A673 (cell line): ENCODE results near the gene PRG2. TPM values are rescaled to one million over a fixed set of nuclear protein-coding genes. Genes with fewer than 3 reads are reported as not detected.

ENCODE experiments used
- BruUV-seq: library from RNA; stranded (reverse); fragments of 400-500 nt; replicated peaks from 2 replicates; lab custom pipeline; 2021; lab: Mats Ljungman, UMichigan
- CTCF ChIA-PET: fragments of 300-600 bp; sonication (Branson Sonifier 250); formaldehyde crosslinking; loops from one replicate; lab custom pipeline; 2022; ENCODE audit warnings: antibody characterized with exemption; lab: Charles Lee
- POLR2A ChIA-PET: fragments of 300-600 bp; sonication (Branson Sonifier 250); formaldehyde crosslinking; loops from one replicate; lab custom pipeline; 2022; ENCODE audit warnings: antibody characterized with exemption; ENCODE audit not compliant: low non-redundant PET; lab: Charles Lee
- DNase-seq: peaks from one replicate; pipeline ENCODE4 v3.0.0-alpha.2; 2015; ENCODE audit warnings: low spot score
- H3K27ac ChIP-seq: fragments of 200-600 bp; sonication (generic); 2 replicates; pipeline ENCODE4 v1.5.1; 2016; ENCODE audit warnings: mixed run types, low read depth, mild to moderate bottlenecking, mixed read lengths, antibody characterized with exemption, low read length; ENCODE audit not compliant: poor library complexity, severe bottlenecking
- H3K27me3 ChIP-seq: fragments of 200-600 bp; sonication (generic); replicated peaks from 2 replicates; pipeline ENCODE4 v1.6.1; 2017; ENCODE audit warnings: mixed run types, low read depth, mild to moderate bottlenecking, mixed read lengths, antibody characterized with exemption, low read length; ENCODE audit not compliant: insufficient read depth, poor library complexity
- H3K36me3 ChIP-seq: fragments of 200-600 bp; sonication (generic); 2 replicates; pipeline ENCODE4 v1.6.1; 2016; ENCODE audit warnings: mixed run types, mild to moderate bottlenecking, mixed read lengths, antibody characterized with exemption, low read length; ENCODE audit not compliant: insufficient read depth, poor library complexity, severe bottlenecking
- H3K4me1 ChIP-seq: fragments of 200-600 bp; sonication (generic); 2 replicates; pipeline ENCODE4 v1.6.1; 2017; ENCODE audit warnings: mixed run types, mild to moderate bottlenecking, mixed read lengths, antibody characterized with exemption, low read length; ENCODE audit not compliant: insufficient read depth, poor library complexity, severe bottlenecking
- H3K4me3 ChIP-seq: fragments of 200-600 bp; sonication (generic); 2 replicates; pipeline ENCODE4 v1.5.1; 2016; ENCODE audit warnings: low read depth, mixed run types, mild to moderate bottlenecking, mixed read lengths, low read length; ENCODE audit not compliant: poor library complexity, severe bottlenecking
- H3K9me3 ChIP-seq: fragments of 200-600 bp; sonication (generic); 2 replicates; pipeline ENCODE4 v1.6.1; 2016; ENCODE audit warnings: mixed run types, low read depth, mild to moderate bottlenecking, mixed read lengths, antibody characterized with exemption, low read length; ENCODE audit not compliant: poor library complexity, severe bottlenecking
- EZH2 ChIP-seq: fragments of 200-600 bp; sonication (generic); IDR thresholded peaks from 2 replicates; pipeline ENCODE4 v1.6.1; 2017; ENCODE audit warnings: borderline replicate concordance, low read depth, mild to moderate bottlenecking, mixed read lengths, antibody characterized with exemption, low read length; ENCODE audit not compliant: poor library complexity, severe bottlenecking
- intact Hi-C: fragments of 100-400 bp; cut with micrococcal nuclease; formaldehyde crosslinking; loops from one replicate; pipeline ENCODE4 v1.10.0; 2022; ENCODE audit not compliant: unreplicated experiment
- total RNA-seq: library from RNA; stranded (reverse); gene quantifications from 2 replicates; pipeline ENCODE4 v1.2.3, GENCODE V29; 2021
- TF ChIP-seq, protein P1 (sequence below): fragments of 300-800, 200-600 bp; sonication (generic); conservative IDR thresholded peaks from 2 replicates; pipeline ENCODE4 v1.5.1; 2017; ENCODE audit warnings: low read depth, mild to moderate bottlenecking, antibody characterized with exemption, low read length, moderate library complexity, mixed read lengths

PRG2 gene
- total RNA-seq, 1 experiment from 2014 or later: not detected

DNA sequence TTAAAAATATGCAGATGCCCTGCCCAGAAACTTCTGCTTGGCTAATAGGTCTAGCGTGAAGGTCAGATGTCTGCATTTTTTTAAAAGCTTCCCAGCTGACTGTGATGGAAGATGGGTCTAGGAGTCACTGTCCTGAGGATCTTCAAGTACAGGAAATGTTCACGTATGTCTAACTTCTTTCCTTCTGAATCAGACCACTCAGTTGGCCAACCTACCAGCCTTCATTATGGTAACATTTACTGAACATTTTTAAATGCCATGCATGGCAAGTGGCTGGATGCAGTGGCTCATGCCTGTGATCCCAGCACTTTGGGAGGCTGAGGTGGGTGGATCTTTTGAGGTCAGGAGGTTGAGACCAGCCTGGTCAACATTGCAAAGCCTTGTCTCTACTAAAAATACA is 1.1 kb upstream of the PRG2 start:
- no peak for DNase-seq
- intact Hi-C loops: no loop called here
- Histone ChIP-seq H3K4me1 (no peaks in the 10 kb centered on the region), H3K27ac (no peak overlapping the region), H3K4me3 (no peak overlapping the region), H3K27me3 (peaks cover 19% of the 10 kb centered on the region), H3K36me3 (no peaks in the 10 kb centered on the region), H3K9me3 (no peaks in the 10 kb centered on the region)
- ChIA-PET POLR2A (no interaction called here), CTCF (no interaction called here)
- TF ChIP-seq EZH2: no peak
- TF ChIP-seq, protein P1, sequence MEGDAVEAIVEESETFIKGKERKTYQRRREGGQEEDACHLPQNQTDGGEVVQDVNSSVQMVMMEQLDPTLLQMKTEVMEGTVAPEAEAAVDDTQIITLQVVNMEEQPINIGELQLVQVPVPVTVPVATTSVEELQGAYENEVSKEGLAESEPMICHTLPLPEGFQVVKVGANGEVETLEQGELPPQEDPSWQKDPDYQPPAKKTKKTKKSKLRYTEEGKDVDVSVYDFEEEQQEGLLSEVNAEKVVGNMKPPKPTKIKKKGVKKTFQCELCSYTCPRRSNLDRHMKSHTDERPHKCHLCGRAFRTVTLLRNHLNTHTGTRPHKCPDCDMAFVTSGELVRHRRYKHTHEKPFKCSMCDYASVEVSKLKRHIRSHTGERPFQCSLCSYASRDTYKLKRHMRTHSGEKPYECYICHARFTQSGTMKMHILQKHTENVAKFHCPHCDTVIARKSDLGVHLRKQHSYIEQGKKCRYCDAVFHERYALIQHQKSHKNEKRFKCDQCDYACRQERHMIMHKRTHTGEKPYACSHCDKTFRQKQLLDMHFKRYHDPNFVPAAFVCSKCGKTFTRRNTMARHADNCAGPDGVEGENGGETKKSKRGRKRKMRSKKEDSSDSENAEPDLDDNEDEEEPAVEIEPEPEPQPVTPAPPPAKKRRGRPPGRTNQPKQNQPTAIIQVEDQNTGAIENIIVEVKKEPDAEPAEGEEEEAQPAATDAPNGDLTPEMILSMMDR: no peak
- no TSS peak for BruUV-seq

DNA sequence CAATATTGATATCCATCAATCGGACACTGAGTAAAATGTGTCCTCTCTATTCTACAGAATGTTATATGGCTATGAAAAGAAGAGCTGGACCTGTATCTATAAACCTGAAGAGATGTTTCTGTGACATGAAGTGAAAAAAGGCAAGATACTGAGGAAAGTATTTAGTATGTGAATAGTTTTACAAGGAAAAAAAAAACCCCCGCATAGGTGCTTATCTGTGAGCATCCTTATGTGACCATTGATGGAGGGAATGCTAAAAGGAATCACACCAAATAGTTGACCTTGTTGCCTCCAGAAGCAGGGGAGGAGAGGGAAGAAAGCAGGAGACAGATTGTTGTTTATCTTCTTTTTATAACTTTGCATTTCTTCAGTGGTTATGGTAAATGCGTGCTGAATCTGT is 661 bp upstream of the PRG2 start:
- no peaks in the 10 kb centered on the region for H3K4me1 ChIP-seq
- no peak for DNase-seq
- POLR2A ChIA-PET: no interaction called here
- peaks cover 21% of the 10 kb centered on the region for H3K27me3 ChIP-seq
- H3K27ac ChIP-seq: no peak overlapping the region
- no peaks in the 10 kb centered on the region for H3K9me3 ChIP-seq
- intact Hi-C loops: no loop called here
- TF ChIP-seq EZH2: no peak
- TF ChIP-seq, protein P1: no peak
- no TSS peak for BruUV-seq
- CTCF ChIA-PET: no interaction called here
- no peak overlapping the region for H3K4me3 ChIP-seq
- H3K36me3 ChIP-seq: no peaks in the 10 kb centered on the region

DNA sequence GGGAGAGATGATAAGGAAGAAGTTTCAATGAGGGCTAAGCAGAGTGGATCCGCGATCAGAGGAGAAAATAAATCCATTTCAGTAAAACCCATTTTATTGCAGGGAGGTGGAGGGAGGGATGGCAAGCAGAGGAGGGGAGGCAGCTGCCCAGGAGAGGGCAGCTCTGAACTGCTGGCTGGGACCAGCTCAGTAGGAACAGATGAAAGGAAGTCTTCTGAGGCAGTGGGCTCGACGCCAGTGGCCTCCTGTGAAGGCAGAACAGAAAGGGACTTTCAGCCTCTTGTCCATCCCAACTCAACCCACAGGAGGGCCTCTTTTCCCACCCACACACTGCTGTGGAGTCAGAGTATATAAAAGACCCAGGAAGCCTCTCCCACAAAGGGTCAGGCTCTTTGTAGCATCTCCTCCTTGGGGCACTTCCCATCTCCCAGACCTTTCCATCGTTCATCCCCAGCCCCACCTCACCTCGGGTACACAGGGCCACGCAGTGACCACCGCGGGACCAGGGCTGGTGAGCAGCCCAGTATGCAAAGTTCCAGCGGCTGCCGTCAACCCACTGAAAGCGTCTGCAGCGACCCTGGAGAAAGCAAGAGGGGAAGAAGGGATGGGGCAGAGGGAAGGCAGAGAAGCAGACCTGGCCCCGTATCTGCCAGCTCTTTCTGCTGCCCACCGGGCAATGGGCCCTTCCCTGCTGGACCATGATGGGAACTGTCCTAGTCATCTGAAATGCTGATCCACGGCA is 3.0 kb downstream of the PRG2 start:
- DNase-seq: peak; percentile 19
- TF ChIP-seq, protein P1: no peak
- TF ChIP-seq EZH2: no peak
- CTCF ChIA-PET: no interaction called here
- no TSS peak for BruUV-seq
- no peaks in the 10 kb centered on the region for H3K9me3 ChIP-seq
- peaks cover 37% of the 10 kb centered on the region for H3K27me3 ChIP-seq
- intact Hi-C loops: no loop called here
- no peak overlapping the region for H3K4me3 ChIP-seq
- H3K36me3 ChIP-seq: no peaks in the 10 kb centered on the region
- H3K4me1 ChIP-seq: no peaks in the 10 kb centered on the region
- POLR2A ChIA-PET: no interaction called here
- no peak overlapping the region for H3K27ac ChIP-seq
